ENCODE results near the gene MORF4L1.

MORF4L1 gene

GRCh38 chr15:78934655-78935023 lies 61.9 kb downstream of the MORF4L1 start:
- Histone ChIP-seq H3K27ac (ENCODE audit: low read depth, low read length) (no peak overlapping the region), H3K36me3 (ENCODE audit: control insufficient read depth, insufficient read depth, low read length) (no peaks in the 10 kb centered on the region), H3K4me3 (ENCODE audit: low read depth, low read length) (no peak overlapping the region), H3K27me3 (ENCODE audit: control insufficient read depth, insufficient read depth, low read length) (no peaks in the 10 kb centered on the region), H3K4me1 (ENCODE audit: control insufficient read depth, insufficient read depth, low read length) (no peaks in the 10 kb centered on the region), H3K9me3 (ENCODE audit: control insufficient read depth, insufficient read depth, low read length) (no peaks in the 10 kb centered on the region), H3K9ac (ENCODE audit: low read depth, low read length) (no peak overlapping the region)

GRCh38 chr15:78937132-78937739 lies 64.5 kb downstream of the MORF4L1 start:
- no peak overlapping the region for H3K9ac ChIP-seq (ENCODE audit: low read depth, low read length)
- H3K9me3 ChIP-seq (ENCODE audit: control insufficient read depth, insufficient read depth, low read length): no peaks in the 10 kb centered on the region
- no peak overlapping the region for H3K4me3 ChIP-seq (ENCODE audit: low read depth, low read length)
- H3K27ac ChIP-seq (ENCODE audit: low read depth, low read length): no peak overlapping the region
- no peaks in the 10 kb centered on the region for H3K27me3 ChIP-seq (ENCODE audit: control insufficient read depth, insufficient read depth, low read length)
- H3K36me3 ChIP-seq (ENCODE audit: control insufficient read depth, insufficient read depth, low read length): no peaks in the 10 kb centered on the region
- no peaks in the 10 kb centered on the region for H3K4me1 ChIP-seq (ENCODE audit: control insufficient read depth, insufficient read depth, low read length)

GRCh38 chr15:78938658-78939488 lies 66.2 kb downstream of the MORF4L1 start:
- Histone ChIP-seq H3K4me3 (ENCODE audit: low read depth, low read length) (no peak overlapping the region), H3K36me3 (ENCODE audit: control insufficient read depth, insufficient read depth, low read length) (no peaks in the 10 kb centered on the region), H3K9me3 (ENCODE audit: control insufficient read depth, insufficient read depth, low read length) (no peaks in the 10 kb centered on the region), H3K27me3 (ENCODE audit: control insufficient read depth, insufficient read depth, low read length) (peaks cover 12% of the 10 kb centered on the region), H3K4me1 (ENCODE audit: control insufficient read depth, insufficient read depth, low read length) (no peaks in the 10 kb centered on the region), H3K27ac (ENCODE audit: low read depth, low read length) (no peak overlapping the region), H3K9ac (ENCODE audit: low read depth, low read length) (no peak overlapping the region)

- H3K36me3 ChIP-seq (ENCODE audit: control insufficient read depth, insufficient read depth, low read length): no peaks in the 10 kb centered on the region
- H3K27ac ChIP-seq (ENCODE audit: low read depth, low read length): no peak overlapping the region
- H3K9ac ChIP-seq (ENCODE audit: low read depth, low read length): no peak overlapping the region
- no peaks in the 10 kb centered on the region for H3K9me3 ChIP-seq (ENCODE audit: control insufficient read depth, insufficient read depth, low read length)
- H3K27me3 ChIP-seq (ENCODE audit: control insufficient read depth, insufficient read depth, low read length): peaks cover 29% of the 10 kb centered on the region
- H3K4me1 ChIP-seq (ENCODE audit: control insufficient read depth, insufficient read depth, low read length): 0 out of 2 replicates have a peak, but pooled peaks cover 6% of the 10 kb centered on the region
- H3K4me3 ChIP-seq (ENCODE audit: low read depth, low read length): no peak overlapping the region
Observed at GRCh38 chr15:78942741-78943140, 70.1 kb downstream of the MORF4L1 start.

GRCh38 chr15:78943692-78944091 lies 71.0 kb downstream of the MORF4L1 start:
- no peak overlapping the region for H3K9ac ChIP-seq (ENCODE audit: low read depth, low read length)
- H3K4me1 ChIP-seq (ENCODE audit: control insufficient read depth, insufficient read depth, low read length): 0 out of 2 replicates have a peak, but pooled peaks cover 6% of the 10 kb centered on the region
- H3K9me3 ChIP-seq (ENCODE audit: control insufficient read depth, insufficient read depth, low read length): no peaks in the 10 kb centered on the region
- H3K4me3 ChIP-seq (ENCODE audit: low read depth, low read length): no peak overlapping the region
- H3K36me3 ChIP-seq (ENCODE audit: control insufficient read depth, insufficient read depth, low read length): no peaks in the 10 kb centered on the region
- H3K27ac ChIP-seq (ENCODE audit: low read depth, low read length): no peak overlapping the region
- H3K27me3 ChIP-seq (ENCODE audit: control insufficient read depth, insufficient read depth, low read length): peaks cover 29% of the 10 kb centered on the region

- no peak overlapping the region for H3K9ac ChIP-seq (ENCODE audit: low read depth, low read length)
Observed at GRCh38 chr15:78944202-78944625, 71.5 kb downstream of the MORF4L1 start.

GRCh38 chr15:78944669-78945407 lies 72.1 kb downstream of the MORF4L1 start, which contains the start of gene CTSH:
TSS of gene CTSH (minus strand) at chr15:78945046. CDS start at chr15:78944981, 65 bp downstream.
- Histone ChIP-seq H3K4me3 (ENCODE audit: low read depth, low read length) (peak within 1 kb of the TSS; percentile 72), H3K36me3 (ENCODE audit: control insufficient read depth, insufficient read depth, low read length) (no peaks in the 10 kb centered on the region), H3K9ac (ENCODE audit: low read depth, low read length) (no peak within 1 kb of the TSS), H3K27me3 (ENCODE audit: control insufficient read depth, insufficient read depth, low read length) (peaks cover 29% of the 10 kb centered on the region), H3K9me3 (ENCODE audit: control insufficient read depth, insufficient read depth, low read length) (no peaks in the 10 kb centered on the region), H3K27ac (ENCODE audit: low read depth, low read length) (no peak within 1 kb of the TSS), H3K4me1 (ENCODE audit: control insufficient read depth, insufficient read depth, low read length) (0 out of 2 replicates have a peak, but pooled peaks cover 6% of the 10 kb centered on the region)

More at GRCh38 chr15:78944202-78944625, 71.5 kb downstream of the MORF4L1 start:
- Histone ChIP-seq H3K4me3 (ENCODE audit: low read depth, low read length) (peak overlapping the region; percentile 72), H3K9me3 (ENCODE audit: control insufficient read depth, insufficient read depth, low read length) (no peaks in the 10 kb centered on the region), H3K27me3 (ENCODE audit: control insufficient read depth, insufficient read depth, low read length) (peaks cover 29% of the 10 kb centered on the region), H3K27ac (ENCODE audit: low read depth, low read length) (no peak overlapping the region), H3K36me3 (ENCODE audit: control insufficient read depth, insufficient read depth, low read length) (no peaks in the 10 kb centered on the region), H3K4me1 (ENCODE audit: control insufficient read depth, insufficient read depth, low read length) (0 out of 2 replicates have a peak, but pooled peaks cover 6% of the 10 kb centered on the region)

- Histone ChIP-seq H3K4me1 (ENCODE audit: control insufficient read depth, insufficient read depth, low read length) (peaks cover 11% of the 10 kb centered on the region; the same call in 1 of the 2 replicates), H3K9me3 (ENCODE audit: control insufficient read depth, insufficient read depth, low read length) (no peaks in the 10 kb centered on the region), H3K4me3 (ENCODE audit: low read depth, low read length) (no peak overlapping the region), H3K27me3 (ENCODE audit: control insufficient read depth, insufficient read depth, low read length) (peaks cover 29% of the 10 kb centered on the region), H3K9ac (ENCODE audit: low read depth, low read length) (no peak overlapping the region), H3K36me3 (ENCODE audit: control insufficient read depth, insufficient read depth, low read length) (no peaks in the 10 kb centered on the region), H3K27ac (ENCODE audit: low read depth, low read length) (no peak overlapping the region)
Observed at GRCh38 chr15:78946493-78946892, 73.8 kb downstream of the MORF4L1 start.

- Histone ChIP-seq H3K4me1 (ENCODE audit: control insufficient read depth, insufficient read depth, low read length) (peaks cover 16% of the 10 kb centered on the region; the same call in 1 of the 2 replicates), H3K4me3 (ENCODE audit: low read depth, low read length) (no peak overlapping the region), H3K9ac (ENCODE audit: low read depth, low read length) (no peak overlapping the region), H3K9me3 (ENCODE audit: control insufficient read depth, insufficient read depth, low read length) (no peaks in the 10 kb centered on the region), H3K27ac (ENCODE audit: low read depth, low read length) (no peak overlapping the region), H3K36me3 (ENCODE audit: control insufficient read depth, insufficient read depth, low read length) (no peaks in the 10 kb centered on the region), H3K27me3 (ENCODE audit: control insufficient read depth, insufficient read depth, low read length) (peaks cover 29% of the 10 kb centered on the region)
Observed at GRCh38 chr15:78947506-78947905, 74.8 kb downstream of the MORF4L1 start.
